Measurements from ENCODE around the gene MZT2B.
"Not testable (repeated sequence)": the region's sequence is repeated elsewhere in the genome, so short reads cannot be mapped to it uniquely, and the experiment has no call there.

DNA sequence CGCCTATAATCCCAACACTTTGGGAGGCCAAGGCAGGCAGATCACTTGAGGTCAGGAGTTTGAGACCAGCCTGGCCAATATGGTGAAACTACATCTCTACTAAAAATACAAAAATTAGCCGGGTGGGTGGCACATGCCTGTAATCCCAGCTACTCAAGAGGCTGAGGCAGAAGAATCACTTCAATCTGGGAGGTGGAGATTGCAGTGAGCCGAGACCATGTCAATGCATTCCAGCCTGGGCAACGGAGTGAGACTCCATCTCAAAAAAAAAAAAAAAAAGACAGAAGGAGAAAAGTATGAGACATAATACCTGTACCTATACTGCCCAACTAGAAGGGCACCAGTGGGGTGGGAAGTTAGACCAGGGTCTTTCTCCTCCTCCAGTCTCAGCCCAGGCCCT lies 22.7 kb upstream of the MZT2B start:
- TF ChIP-seq, protein P1, sequence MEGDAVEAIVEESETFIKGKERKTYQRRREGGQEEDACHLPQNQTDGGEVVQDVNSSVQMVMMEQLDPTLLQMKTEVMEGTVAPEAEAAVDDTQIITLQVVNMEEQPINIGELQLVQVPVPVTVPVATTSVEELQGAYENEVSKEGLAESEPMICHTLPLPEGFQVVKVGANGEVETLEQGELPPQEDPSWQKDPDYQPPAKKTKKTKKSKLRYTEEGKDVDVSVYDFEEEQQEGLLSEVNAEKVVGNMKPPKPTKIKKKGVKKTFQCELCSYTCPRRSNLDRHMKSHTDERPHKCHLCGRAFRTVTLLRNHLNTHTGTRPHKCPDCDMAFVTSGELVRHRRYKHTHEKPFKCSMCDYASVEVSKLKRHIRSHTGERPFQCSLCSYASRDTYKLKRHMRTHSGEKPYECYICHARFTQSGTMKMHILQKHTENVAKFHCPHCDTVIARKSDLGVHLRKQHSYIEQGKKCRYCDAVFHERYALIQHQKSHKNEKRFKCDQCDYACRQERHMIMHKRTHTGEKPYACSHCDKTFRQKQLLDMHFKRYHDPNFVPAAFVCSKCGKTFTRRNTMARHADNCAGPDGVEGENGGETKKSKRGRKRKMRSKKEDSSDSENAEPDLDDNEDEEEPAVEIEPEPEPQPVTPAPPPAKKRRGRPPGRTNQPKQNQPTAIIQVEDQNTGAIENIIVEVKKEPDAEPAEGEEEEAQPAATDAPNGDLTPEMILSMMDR (IDR thresholded peaks at IDR 0.05) = not testable (repeated sequence)
- not testable (repeated sequence) for TF ChIP-seq POLR2A (IDR thresholded peaks at IDR 0.05)

All from esophagus squamous epithelium (tissue), 4 donors.